IMR-90 (cell line): ENCODE data around the gene PTTG1IP2. TPM values are rescaled to one million over a fixed set of nuclear protein-coding genes. Genes with fewer than 3 reads are reported as not detected.

Experiments
- ATAC-seq: fragments of 200-7000 bp; cut with Tn5 transposase; 2 replicates; pipeline ENCODE4 v1.9.1; 2020; ENCODE audit warnings: low read depth, mild to moderate bottlenecking, moderate library complexity
- Bru-seq: library from RNA; stranded (reverse); fragments of 400-500 nt; gene quantifications from one replicate; lab custom pipeline; 2021; lab: Mats Ljungman, UMichigan
- BruChase-seq, 2 experiments: library from RNA; stranded (reverse); fragments of 400-500 nt; gene quantifications; one replicate each; lab custom pipeline; 2021; lab: Mats Ljungman, UMichigan
- BruUV-seq: library from RNA; stranded (reverse); fragments of 400-500 nt; replicated peaks from 2 replicates; lab custom pipeline; 2021; lab: Mats Ljungman, UMichigan
- CTCF ChIA-PET: fragments of 300-600 bp; formaldehyde crosslinking; extraction: SDS; loops from one replicate; lab custom pipeline; 2021; ENCODE audit warnings: antibody characterized with exemption; lab: Yijun Ruan, JAX
- POLR2A ChIA-PET: fragments of 300-600 bp; sonication (Branson Sonifier 250); formaldehyde crosslinking; loops from one replicate; lab custom pipeline; 2022; ENCODE audit warnings: antibody characterized with exemption; ENCODE audit not compliant: unreplicated experiment; lab: Charles Lee
- DNase-seq: peaks from one replicate; pipeline ENCODE4 v3.0.0; 2013
- H2AFZ ChIP-seq: replicated peaks from 2 replicates; pipeline ENCODE3; 2013; ENCODE audit warnings: low read length, mild to moderate bottlenecking; ENCODE audit not compliant: poor library complexity
- H2AK5ac ChIP-seq: 2 replicates; pipeline ENCODE4 v1.6.1; 2013; ENCODE audit warnings: low read depth, low read length, inconsistent platforms
- H2AK9ac ChIP-seq: replicated peaks from 2 replicates; pipeline ENCODE3; 2013; ENCODE audit warnings: mild to moderate bottlenecking, low read depth, low read length, moderate library complexity; ENCODE audit not compliant: poor library complexity
- H2BK120ac ChIP-seq: 2 replicates; pipeline ENCODE4 v1.6.1; 2013; ENCODE audit warnings: low read depth, low read length, inconsistent platforms
- H2BK15ac ChIP-seq: 3 replicates; pipeline ENCODE4 v1.6.1; 2013; ENCODE audit warnings: low read depth, low read length, inconsistent platforms
- H2BK20ac ChIP-seq: 2 replicates; pipeline ENCODE4 v1.6.1; 2013; ENCODE audit warnings: low read depth, mild to moderate bottlenecking, inconsistent platforms, low read length, moderate library complexity
- H2BK5ac ChIP-seq: 2 replicates; pipeline ENCODE4 v1.6.1; 2013; ENCODE audit warnings: mild to moderate bottlenecking, low read depth, low read length, inconsistent platforms; ENCODE audit not compliant: poor library complexity, severe bottlenecking
- H3K14ac ChIP-seq: replicated peaks from 2 replicates; pipeline ENCODE4 v1.6.1; 2013; ENCODE audit warnings: low read depth, low read length, inconsistent platforms
- H3K18ac ChIP-seq: 2 replicates; pipeline ENCODE4 v1.6.1; 2013; ENCODE audit warnings: low read depth, low read length, control low read depth
- H3K23ac ChIP-seq: 2 replicates; pipeline ENCODE4 v1.6.1; 2013; ENCODE audit warnings: low read depth, low read length, inconsistent platforms
- H3K27ac ChIP-seq: 2 replicates; pipeline ENCODE4 v1.5.1; 2013; ENCODE audit warnings: mild to moderate bottlenecking, control low read depth, low read length; ENCODE audit not compliant: insufficient read depth
- H3K27me3 ChIP-seq: 2 replicates; pipeline ENCODE4 v1.6.1; 2013; ENCODE audit warnings: low read length; ENCODE audit not compliant: control insufficient read depth, insufficient read depth
- H3K36me3 ChIP-seq: 2 replicates; pipeline ENCODE4 v1.6.1; 2013; ENCODE audit warnings: low read length, mixed read lengths; ENCODE audit not compliant: control insufficient read depth, insufficient read depth
- H3K4ac ChIP-seq: 2 replicates; pipeline ENCODE4 v1.6.1; 2013; ENCODE audit warnings: low read depth, low read length, inconsistent platforms
- H3K4me1 ChIP-seq: 2 replicates; pipeline ENCODE4 v1.6.1; 2013; ENCODE audit warnings: low read length, mixed read lengths; ENCODE audit not compliant: control insufficient read depth, insufficient read depth
- H3K4me2 ChIP-seq: 2 replicates; pipeline ENCODE4 v1.6.1; 2013; ENCODE audit warnings: low read depth, mild to moderate bottlenecking, control low read depth, low read length, moderate library complexity
- H3K4me3 ChIP-seq: 2 replicates; pipeline ENCODE4 v1.5.1; 2013; ENCODE audit warnings: low read depth, mild to moderate bottlenecking, control low read depth, low read length, moderate library complexity; ENCODE audit not compliant: insufficient read depth
- H3K56ac ChIP-seq: 2 replicates; pipeline ENCODE4 v1.6.1; 2013; ENCODE audit warnings: low read length, inconsistent platforms; ENCODE audit not compliant: insufficient read depth; ENCODE audit errors: extremely low read depth
- H3K79me1 ChIP-seq, 2 experiments: 2 replicates each; pipeline ENCODE4 v1.6.1; 2013; ENCODE audit warnings: low read length in 2 of 2, inconsistent platforms in 1 of 2, low read depth in 1 of 2
- H3K9ac ChIP-seq: 2 replicates; pipeline ENCODE4 v1.6.1; 2013; ENCODE audit warnings: low read depth, low read length, control low read depth
- H3K9me1 ChIP-seq: 2 replicates; pipeline ENCODE4 v1.6.1; 2013; ENCODE audit warnings: low read length, inconsistent platforms; ENCODE audit not compliant: insufficient read depth
- H3K9me3 ChIP-seq: 2 replicates; pipeline ENCODE4 v1.6.1; 2013; ENCODE audit warnings: low read length; ENCODE audit not compliant: control insufficient read depth, insufficient read depth
- H4K20me1 ChIP-seq: 2 replicates; pipeline ENCODE4 v1.6.1; 2013; ENCODE audit warnings: low read length, inconsistent platforms; ENCODE audit not compliant: insufficient read depth
- H4K5ac ChIP-seq: 2 replicates; pipeline ENCODE4 v1.6.1; 2013; ENCODE audit warnings: mild to moderate bottlenecking, low read depth, low read length, control low read depth
- H4K8ac ChIP-seq, 2 experiments: 2 replicates each; pipeline ENCODE4 v1.6.1; 2013; ENCODE audit warnings: low read depth in 2 of 2, low read length in 2 of 2, control low read depth in 1 of 2, inconsistent platforms in 1 of 2
- H4K91ac ChIP-seq: 2 replicates; pipeline ENCODE4 v1.6.1; 2013; ENCODE audit warnings: low read depth, low read length, inconsistent platforms; ENCODE audit not compliant: insufficient read depth
- CTCF ChIP-seq: conservative IDR thresholded peaks from 2 replicates; pipeline ENCODE4 v1.5.1; 2012; ENCODE audit warnings: mild to moderate bottlenecking, low read depth, low read length, improper control_type of control experiment
- FOS ChIP-seq: fragments of 150-350 bp; IDR thresholded peaks from 2 replicates; pipeline ENCODE4 v1.6.1; 2016; ENCODE audit warnings: low read depth, low read length
- POLR2A ChIP-seq: IDR thresholded peaks from 2 replicates; pipeline ENCODE4 v1.6.1; 2012; ENCODE audit warnings: mild to moderate bottlenecking, low read depth, low read length
- SMC3 ChIP-seq: fragments of 150-350 bp; IDR thresholded peaks from 2 replicates; pipeline ENCODE4 v1.6.1; 2016; ENCODE audit warnings: low read depth, mild to moderate bottlenecking, antibody characterized with exemption, low read length, moderate library complexity
- USF2 ChIP-seq: fragments of 150-350 bp; IDR thresholded peaks from 2 replicates; pipeline ENCODE4 v1.6.1; 2017; ENCODE audit warnings: mild to moderate bottlenecking, antibody characterized with exemption, low read length, low read depth
- WGBS, 2 experiments: methylation state at CpG; one replicate each; pipeline versions ENCODE4 v1.1.5 to v1.1.7; 2013; ENCODE audit warnings: missing lambda C conversion rate in 2 of 2; ENCODE audit not compliant: insufficient read length in 1 of 2; ENCODE audit errors: extremely low coverage in 2 of 2; 5-methylcytosine and 5-hydroxymethylcytosine counted together
- dilution Hi-C: fragments of 300-500 bp; cut with HindIII; formaldehyde crosslinking; loops from one replicate; pipeline ENCODE4 v1.14.3; 2018; ENCODE audit warnings: low sequenced_read_pairs; ENCODE audit not compliant: unreplicated experiment
- in situ Hi-C: fragments of 300-500 bp; cut with MboI; formaldehyde crosslinking; loops from 3 replicates; pipeline ENCODE4 v1.14.3; 2019; ENCODE audit warnings: low sequenced_read_pairs, inconsistent platforms, mixed read lengths
- intact Hi-C: fragments of 100-400 bp; cut with micrococcal nuclease; formaldehyde crosslinking; loops from 2 replicates; pipeline ENCODE4 v1.10.0; 2022
- long read RNA-seq: library from polyadenylated mRNA; unstranded; transcript quantifications from one replicate; pipeline ENCODE4 v2.0.0, GENCODE V29; 2021; ENCODE audit not compliant: unreplicated experiment
- polyA plus RNA-seq, 3 experiments: library from polyadenylated mRNA; depleted of rRNA; stranded (reverse); fragments of >200 nt; gene quantifications; 2 replicates each; pipeline ENCODE4 v1.2.3, GENCODE V29; 2012; ENCODE audit warnings: low replicate concordance in 1 of 3
- total RNA-seq: library from RNA; depleted of rRNA; stranded (reverse); fragments of >200 nt; gene quantifications from 2 replicates; pipeline ENCODE4 v1.2.3, GENCODE V29; 2012; rRNA removed

PTTG1IP2 gene
- total RNA-seq: not detected in 2 replicates
- polyA plus RNA-seq (2012; rRNA removed): not detected in 2 replicates
- polyA plus RNA-seq (2012; cell fraction: cytosol; rRNA removed): not detected in 2 replicates
- polyA plus RNA-seq (2012; cell fraction: nucleus; rRNA removed; ENCODE audit: low replicate concordance): not detected in 2 replicates
- not detected for Bru-seq, nascent RNA
- percentile 11 among the genes with signal in this experiment for BruChase-seq, experiment 1, labeled RNA remaining after a 6-hour chase
- percentile 17 among the genes with signal in this experiment for BruChase-seq, experiment 2, labeled RNA remaining after a 2-hour chase
- long read RNA-seq: 0 reads

- Histone ChIP-seq H2BK15ac (no peak within 1 kb of the TSS), H3K27ac (no peak within 1 kb of the TSS), H3K36me3 (no peaks in the 10 kb centered on the region), H2AK9ac (no peak within 1 kb of the TSS), H2BK120ac (no peak within 1 kb of the TSS), H2BK20ac (no peak within 1 kb of the TSS), H3K4me3 (no peak within 1 kb of the TSS), H3K4ac (no peak within 1 kb of the TSS), H3K23ac (no peak within 1 kb of the TSS), H4K91ac (no peak within 1 kb of the TSS), H3K27me3 (no peaks in the 10 kb centered on the region), H3K9me3 (peaks cover 1% of the 10 kb centered on the region; the same call in 1 of the 2 replicates), H3K56ac (no peak within 1 kb of the TSS), H3K14ac (no peak within 1 kb of the TSS), H3K9ac (no peak within 1 kb of the TSS), H2AFZ (no peak within 1 kb of the TSS), H2BK5ac (no peak within 1 kb of the TSS), H2AK5ac (no peak within 1 kb of the TSS), H3K18ac (no peak within 1 kb of the TSS), H4K8ac (no peak within 1 kb of the TSS), H4K20me1 (no peaks in the 10 kb centered on the region), H3K9me1 (no peaks in the 10 kb centered on the region; the same call in 1 of the 2 replicates), H3K4me1 (peaks cover 2% of the 10 kb centered on the region; the same call in 1 of the 2 replicates), H3K79me1 (no peaks in the 10 kb centered on the region), H4K5ac (no peak within 1 kb of the TSS), H3K4me2 (no peak within 1 kb of the TSS)
- ATAC-seq (no peak), DNase-seq (no peak)
- TF ChIP-seq POLR2A (no peak), USF2 (no peak), FOS (no peak), SMC3 (no peak), CTCF (no peak)
- in situ Hi-C loops (no loop called here), dilution Hi-C loops (no loop called here), intact Hi-C loops (no loop called here)
- POLR2A ChIA-PET: no interaction called here
- no TSS peak for BruUV-seq
- CTCF ChIA-PET: no interaction called here
- no CpG with 5 or more reads among the region's 4 CpGs for WGBS, 2 experiments
Measured at GRCh38 chr7:90469554-90469953, at the start of gene PTTG1IP2. TSS of gene PTTG1IP2 (plus strand) at chr7:90469639. CDS start at chr7:90469787, 148 bp downstream.
